IMR-90 (cell line): Measurements from ENCODE around the gene OSBP2. TPM values are rescaled to one million over a fixed set of nuclear protein-coding genes. Genes with fewer than 3 reads are reported as not detected.

ENCODE experiments used
- ATAC-seq: fragments of 200-7000 bp; cut with Tn5 transposase; 2 replicates; pipeline ENCODE4 v1.9.1; 2020; ENCODE audit warnings: low read depth, mild to moderate bottlenecking, moderate library complexity
- BruUV-seq: library from RNA; stranded (reverse); fragments of 400-500 nt; replicated peaks from 2 replicates; lab custom pipeline; 2021; lab: Mats Ljungman, UMichigan
- CTCF ChIA-PET: fragments of 300-600 bp; formaldehyde crosslinking; extraction: SDS; loops from one replicate; lab custom pipeline; 2021; ENCODE audit warnings: antibody characterized with exemption; lab: Yijun Ruan, JAX
- POLR2A ChIA-PET: fragments of 300-600 bp; sonication (Branson Sonifier 250); formaldehyde crosslinking; loops from one replicate; lab custom pipeline; 2022; ENCODE audit warnings: antibody characterized with exemption; ENCODE audit not compliant: unreplicated experiment; lab: Charles Lee
- DNase-seq: peaks from one replicate; pipeline ENCODE4 v3.0.0; 2013
- H2AFZ ChIP-seq: replicated peaks from 2 replicates; pipeline ENCODE3; 2013; ENCODE audit warnings: low read length, mild to moderate bottlenecking; ENCODE audit not compliant: poor library complexity
- H2AK5ac ChIP-seq: 2 replicates; pipeline ENCODE4 v1.6.1; 2013; ENCODE audit warnings: low read depth, low read length, inconsistent platforms
- H2AK9ac ChIP-seq: replicated peaks from 2 replicates; pipeline ENCODE3; 2013; ENCODE audit warnings: mild to moderate bottlenecking, low read depth, low read length, moderate library complexity; ENCODE audit not compliant: poor library complexity
- H2BK120ac ChIP-seq: 2 replicates; pipeline ENCODE4 v1.6.1; 2013; ENCODE audit warnings: low read depth, low read length, inconsistent platforms
- H2BK15ac ChIP-seq: 3 replicates; pipeline ENCODE4 v1.6.1; 2013; ENCODE audit warnings: low read depth, low read length, inconsistent platforms
- H2BK20ac ChIP-seq: 2 replicates; pipeline ENCODE4 v1.6.1; 2013; ENCODE audit warnings: low read depth, mild to moderate bottlenecking, inconsistent platforms, low read length, moderate library complexity
- H2BK5ac ChIP-seq: 2 replicates; pipeline ENCODE4 v1.6.1; 2013; ENCODE audit warnings: mild to moderate bottlenecking, low read depth, low read length, inconsistent platforms; ENCODE audit not compliant: poor library complexity, severe bottlenecking
- H3K14ac ChIP-seq: replicated peaks from 2 replicates; pipeline ENCODE4 v1.6.1; 2013; ENCODE audit warnings: low read depth, low read length, inconsistent platforms
- H3K18ac ChIP-seq: 2 replicates; pipeline ENCODE4 v1.6.1; 2013; ENCODE audit warnings: low read depth, low read length, control low read depth
- H3K23ac ChIP-seq: 2 replicates; pipeline ENCODE4 v1.6.1; 2013; ENCODE audit warnings: low read depth, low read length, inconsistent platforms
- H3K27ac ChIP-seq: 2 replicates; pipeline ENCODE4 v1.5.1; 2013; ENCODE audit warnings: mild to moderate bottlenecking, control low read depth, low read length; ENCODE audit not compliant: insufficient read depth
- H3K27me3 ChIP-seq: 2 replicates; pipeline ENCODE4 v1.6.1; 2013; ENCODE audit warnings: low read length; ENCODE audit not compliant: control insufficient read depth, insufficient read depth
- H3K36me3 ChIP-seq: 2 replicates; pipeline ENCODE4 v1.6.1; 2013; ENCODE audit warnings: low read length, mixed read lengths; ENCODE audit not compliant: control insufficient read depth, insufficient read depth
- H3K4ac ChIP-seq: 2 replicates; pipeline ENCODE4 v1.6.1; 2013; ENCODE audit warnings: low read depth, low read length, inconsistent platforms
- H3K4me1 ChIP-seq: 2 replicates; pipeline ENCODE4 v1.6.1; 2013; ENCODE audit warnings: low read length, mixed read lengths; ENCODE audit not compliant: control insufficient read depth, insufficient read depth
- H3K4me2 ChIP-seq: 2 replicates; pipeline ENCODE4 v1.6.1; 2013; ENCODE audit warnings: low read depth, mild to moderate bottlenecking, control low read depth, low read length, moderate library complexity
- H3K4me3 ChIP-seq: 2 replicates; pipeline ENCODE4 v1.5.1; 2013; ENCODE audit warnings: low read depth, mild to moderate bottlenecking, control low read depth, low read length, moderate library complexity; ENCODE audit not compliant: insufficient read depth
- H3K56ac ChIP-seq: 2 replicates; pipeline ENCODE4 v1.6.1; 2013; ENCODE audit warnings: low read length, inconsistent platforms; ENCODE audit not compliant: insufficient read depth; ENCODE audit errors: extremely low read depth
- H3K79me1 ChIP-seq, 2 experiments: 2 replicates each; pipeline ENCODE4 v1.6.1; 2013; ENCODE audit warnings: low read length in 2 of 2, inconsistent platforms in 1 of 2, low read depth in 1 of 2
- H3K9ac ChIP-seq: 2 replicates; pipeline ENCODE4 v1.6.1; 2013; ENCODE audit warnings: low read depth, low read length, control low read depth
- H3K9me1 ChIP-seq: 2 replicates; pipeline ENCODE4 v1.6.1; 2013; ENCODE audit warnings: low read length, inconsistent platforms; ENCODE audit not compliant: insufficient read depth
- H3K9me3 ChIP-seq: 2 replicates; pipeline ENCODE4 v1.6.1; 2013; ENCODE audit warnings: low read length; ENCODE audit not compliant: control insufficient read depth, insufficient read depth
- H4K20me1 ChIP-seq: 2 replicates; pipeline ENCODE4 v1.6.1; 2013; ENCODE audit warnings: low read length, inconsistent platforms; ENCODE audit not compliant: insufficient read depth
- H4K5ac ChIP-seq: 2 replicates; pipeline ENCODE4 v1.6.1; 2013; ENCODE audit warnings: mild to moderate bottlenecking, low read depth, low read length, control low read depth
- H4K8ac ChIP-seq, 2 experiments: 2 replicates each; pipeline ENCODE4 v1.6.1; 2013; ENCODE audit warnings: low read depth in 2 of 2, low read length in 2 of 2, control low read depth in 1 of 2, inconsistent platforms in 1 of 2
- H4K91ac ChIP-seq: 2 replicates; pipeline ENCODE4 v1.6.1; 2013; ENCODE audit warnings: low read depth, low read length, inconsistent platforms; ENCODE audit not compliant: insufficient read depth
- BHLHE40 ChIP-seq: fragments of 150-350 bp; IDR thresholded peaks from 2 replicates; pipeline ENCODE4 v1.6.1; 2016; ENCODE audit warnings: mild to moderate bottlenecking, low read depth, low read length
- CEBPB ChIP-seq: IDR thresholded peaks from 2 replicates; pipeline ENCODE4 v1.6.1; 2012; ENCODE audit warnings: low read depth, low read length, improper control_type of control experiment
- FOS ChIP-seq: fragments of 150-350 bp; IDR thresholded peaks from 2 replicates; pipeline ENCODE4 v1.6.1; 2016; ENCODE audit warnings: low read depth, low read length
- MAFK ChIP-seq: IDR thresholded peaks from 2 replicates; pipeline ENCODE4 v1.6.1; 2012; ENCODE audit warnings: low read depth, low read length, improper control_type of control experiment
- MAZ ChIP-seq: IDR thresholded peaks from 2 replicates; pipeline ENCODE4 v1.6.1; 2012; ENCODE audit warnings: low read depth, mild to moderate bottlenecking, low read length, improper control_type of control experiment, moderate library complexity, borderline replicate concordance
- MXI1 ChIP-seq: IDR thresholded peaks from 2 replicates; pipeline ENCODE4 v1.6.1; 2012; ENCODE audit warnings: low read depth, mild to moderate bottlenecking, low read length, moderate library complexity, borderline replicate concordance
- POLR2A ChIP-seq: IDR thresholded peaks from 2 replicates; pipeline ENCODE4 v1.6.1; 2012; ENCODE audit warnings: mild to moderate bottlenecking, low read depth, low read length
- RAD21 ChIP-seq: IDR thresholded peaks from 2 replicates; pipeline ENCODE4 v1.6.1; 2012; ENCODE audit warnings: low read length, improper control_type of control experiment
- RCOR1 ChIP-seq: IDR thresholded peaks from 2 replicates; pipeline ENCODE4 v1.6.1; 2012; ENCODE audit warnings: mild to moderate bottlenecking, low read length, improper control_type of control experiment; ENCODE audit not compliant: insufficient replicate concordance
- RFX5 ChIP-seq: IDR thresholded peaks from 2 replicates; pipeline ENCODE4 v1.8.0; 2012; ENCODE audit warnings: low read depth, mild to moderate bottlenecking, low read length, moderate library complexity
- SMC3 ChIP-seq: fragments of 150-350 bp; IDR thresholded peaks from 2 replicates; pipeline ENCODE4 v1.6.1; 2016; ENCODE audit warnings: low read depth, mild to moderate bottlenecking, antibody characterized with exemption, low read length, moderate library complexity
- WGBS, 2 experiments: methylation state at CpG; one replicate each; pipeline versions ENCODE4 v1.1.5 to v1.1.7; 2013; ENCODE audit warnings: missing lambda C conversion rate in 2 of 2; ENCODE audit not compliant: insufficient read length in 1 of 2; ENCODE audit errors: extremely low coverage in 2 of 2; 5-methylcytosine and 5-hydroxymethylcytosine counted together
- dilution Hi-C: fragments of 300-500 bp; cut with HindIII; formaldehyde crosslinking; loops from one replicate; pipeline ENCODE4 v1.14.3; 2018; ENCODE audit warnings: low sequenced_read_pairs; ENCODE audit not compliant: unreplicated experiment
- in situ Hi-C: fragments of 300-500 bp; cut with MboI; formaldehyde crosslinking; loops from 3 replicates; pipeline ENCODE4 v1.14.3; 2019; ENCODE audit warnings: low sequenced_read_pairs, inconsistent platforms, mixed read lengths
- intact Hi-C: fragments of 100-400 bp; cut with micrococcal nuclease; formaldehyde crosslinking; loops from 2 replicates; pipeline ENCODE4 v1.10.0; 2022
- polyA plus RNA-seq, 3 experiments: library from polyadenylated mRNA; depleted of rRNA; stranded (reverse); fragments of >200 nt; gene quantifications; 2 replicates each; pipeline ENCODE4 v1.2.3, GENCODE V29; 2012; ENCODE audit warnings: low replicate concordance in 1 of 3
- total RNA-seq: library from RNA; depleted of rRNA; stranded (reverse); fragments of >200 nt; gene quantifications from 2 replicates; pipeline ENCODE4 v1.2.3, GENCODE V29; 2012
- TF ChIP-seq, protein P1 (sequence below): fragments of 150-350 bp; IDR thresholded peaks from 2 replicates; pipeline ENCODE4 v1.6.1; 2017; ENCODE audit warnings: mild to moderate bottlenecking, antibody characterized with exemption, low read length, low read depth
- TF ChIP-seq, protein P2 (sequence below): conservative IDR thresholded peaks from 2 replicates; pipeline ENCODE4 v1.5.1; 2012; ENCODE audit warnings: mild to moderate bottlenecking, low read depth, low read length, improper control_type of control experiment
- TF ChIP-seq, protein P3 (sequence below): fragments of 150-350 bp; IDR thresholded peaks from 2 replicates; pipeline ENCODE4 v1.6.1; 2016; ENCODE audit warnings: low read depth, mild to moderate bottlenecking, low read length, moderate library complexity, borderline replicate concordance

OSBP2 gene
- total and polyA plus RNA-seq, 2 of the 4 experiments (the other 2 are of a cell fraction): 1.8 to 2.2 TPM

DNA sequence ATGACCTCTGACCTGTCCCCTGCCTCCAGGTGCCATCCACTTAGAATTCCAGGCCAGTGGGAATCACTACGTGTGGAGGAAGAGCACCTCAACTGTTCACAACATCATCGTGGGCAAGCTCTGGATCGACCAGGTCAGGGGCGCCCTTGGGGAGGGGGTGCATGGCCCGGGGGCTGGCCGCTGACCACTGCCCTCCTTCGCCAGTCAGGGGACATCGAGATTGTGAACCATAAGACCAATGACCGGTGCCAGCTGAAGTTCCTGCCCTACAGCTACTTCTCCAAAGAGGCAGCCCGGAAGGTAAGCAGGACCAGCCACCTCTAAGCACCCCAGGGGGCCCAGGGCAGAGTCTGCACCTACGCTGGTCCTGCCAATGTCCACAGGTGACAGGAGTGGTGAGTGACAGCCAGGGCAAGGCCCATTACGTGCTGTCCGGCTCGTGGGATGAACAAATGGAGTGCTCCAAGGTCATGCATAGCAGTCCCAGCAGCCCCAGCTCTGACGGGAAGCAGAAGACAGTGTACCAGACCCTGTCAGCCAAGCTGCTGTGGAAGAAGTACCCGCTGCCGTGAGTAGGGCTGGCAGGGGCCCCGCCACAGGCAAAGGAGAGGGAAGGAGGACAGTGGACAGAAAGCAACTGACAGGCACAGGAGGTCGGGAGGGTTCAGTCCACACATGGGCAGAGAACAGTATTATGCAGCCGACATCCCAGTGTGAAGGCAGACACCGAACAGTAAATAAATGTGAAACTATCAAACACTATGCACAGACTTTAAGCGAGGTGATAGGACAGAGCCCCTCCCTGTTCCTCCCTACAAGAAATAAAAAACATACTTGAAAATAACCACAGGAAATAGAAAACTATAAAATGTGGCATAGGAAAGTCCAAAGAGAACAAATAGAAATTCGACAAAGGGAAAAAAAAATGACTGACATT, 199.0 kb downstream of the OSBP2 start:
- no peak overlapping the region for H2BK20ac ChIP-seq
- H3K4me2 ChIP-seq: no peak overlapping the region
- H2BK5ac ChIP-seq: no peak overlapping the region
- dilution Hi-C loops: no loop called here
- intact Hi-C loops: no loop called here
- H3K79me1 ChIP-seq: no peaks in the 10 kb centered on the region
- H3K14ac ChIP-seq: no peak overlapping the region
- H3K27ac ChIP-seq: no peak overlapping the region
- no peaks in the 10 kb centered on the region for H3K9me1 ChIP-seq
- H2BK120ac ChIP-seq: no peak overlapping the region
- H3K27me3 ChIP-seq: no peaks in the 10 kb centered on the region
- no peak overlapping the region for H4K5ac ChIP-seq
- no peak overlapping the region for H3K4ac ChIP-seq
- H3K9ac ChIP-seq: no peak overlapping the region
- BruUV-seq: no TSS peak
- H3K18ac ChIP-seq: no peak overlapping the region
- POLR2A ChIA-PET: no interaction called here
- no peak overlapping the region for H3K4me3 ChIP-seq
- no peaks in the 10 kb centered on the region for H3K36me3 ChIP-seq
- H3K9me3 ChIP-seq: no peaks in the 10 kb centered on the region
- no peak overlapping the region for H2BK15ac ChIP-seq
- H2AK5ac ChIP-seq: no peak overlapping the region
- no peak overlapping the region for H4K8ac ChIP-seq
- CTCF ChIA-PET: interaction anchor here (0.6 kb wide), 1 partner anchor 289 kb away, joined by 3 read pairs; no protein-coding TSS in a partner anchor
- in situ Hi-C loops: no loop called here
- H4K20me1 ChIP-seq: 0 out of 2 replicates have a peak, but pooled peaks cover 3% of the 10 kb centered on the region
- DNase-seq (no peak), ATAC-seq (no peak)
- H2AFZ ChIP-seq: no peak overlapping the region
- H2AK9ac ChIP-seq: no peak overlapping the region
- H3K56ac ChIP-seq: no peak overlapping the region
- no peak overlapping the region for H4K91ac ChIP-seq
- no peak overlapping the region for H3K23ac ChIP-seq
- 76% methylated on average over 8 of the region's 23 CpGs; no CpG with 5 or more reads in 1 of the 2 experiments for WGBS, 2 experiments
- H3K4me1 ChIP-seq: no peaks in the 10 kb centered on the region
- TF ChIP-seq RAD21: no peak
- TF ChIP-seq CEBPB: no peak
- TF ChIP-seq FOS: no peak
- TF ChIP-seq RFX5: no peak
- no peak for TF ChIP-seq MAFK
- TF ChIP-seq MXI1: no peak
- TF ChIP-seq, protein P1, sequence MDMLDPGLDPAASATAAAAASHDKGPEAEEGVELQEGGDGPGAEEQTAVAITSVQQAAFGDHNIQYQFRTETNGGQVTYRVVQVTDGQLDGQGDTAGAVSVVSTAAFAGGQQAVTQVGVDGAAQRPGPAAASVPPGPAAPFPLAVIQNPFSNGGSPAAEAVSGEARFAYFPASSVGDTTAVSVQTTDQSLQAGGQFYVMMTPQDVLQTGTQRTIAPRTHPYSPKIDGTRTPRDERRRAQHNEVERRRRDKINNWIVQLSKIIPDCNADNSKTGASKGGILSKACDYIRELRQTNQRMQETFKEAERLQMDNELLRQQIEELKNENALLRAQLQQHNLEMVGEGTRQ: no peak
- no peak for TF ChIP-seq POLR2A
- TF ChIP-seq, protein P2, sequence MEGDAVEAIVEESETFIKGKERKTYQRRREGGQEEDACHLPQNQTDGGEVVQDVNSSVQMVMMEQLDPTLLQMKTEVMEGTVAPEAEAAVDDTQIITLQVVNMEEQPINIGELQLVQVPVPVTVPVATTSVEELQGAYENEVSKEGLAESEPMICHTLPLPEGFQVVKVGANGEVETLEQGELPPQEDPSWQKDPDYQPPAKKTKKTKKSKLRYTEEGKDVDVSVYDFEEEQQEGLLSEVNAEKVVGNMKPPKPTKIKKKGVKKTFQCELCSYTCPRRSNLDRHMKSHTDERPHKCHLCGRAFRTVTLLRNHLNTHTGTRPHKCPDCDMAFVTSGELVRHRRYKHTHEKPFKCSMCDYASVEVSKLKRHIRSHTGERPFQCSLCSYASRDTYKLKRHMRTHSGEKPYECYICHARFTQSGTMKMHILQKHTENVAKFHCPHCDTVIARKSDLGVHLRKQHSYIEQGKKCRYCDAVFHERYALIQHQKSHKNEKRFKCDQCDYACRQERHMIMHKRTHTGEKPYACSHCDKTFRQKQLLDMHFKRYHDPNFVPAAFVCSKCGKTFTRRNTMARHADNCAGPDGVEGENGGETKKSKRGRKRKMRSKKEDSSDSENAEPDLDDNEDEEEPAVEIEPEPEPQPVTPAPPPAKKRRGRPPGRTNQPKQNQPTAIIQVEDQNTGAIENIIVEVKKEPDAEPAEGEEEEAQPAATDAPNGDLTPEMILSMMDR: no peak
- TF ChIP-seq, protein P3, sequence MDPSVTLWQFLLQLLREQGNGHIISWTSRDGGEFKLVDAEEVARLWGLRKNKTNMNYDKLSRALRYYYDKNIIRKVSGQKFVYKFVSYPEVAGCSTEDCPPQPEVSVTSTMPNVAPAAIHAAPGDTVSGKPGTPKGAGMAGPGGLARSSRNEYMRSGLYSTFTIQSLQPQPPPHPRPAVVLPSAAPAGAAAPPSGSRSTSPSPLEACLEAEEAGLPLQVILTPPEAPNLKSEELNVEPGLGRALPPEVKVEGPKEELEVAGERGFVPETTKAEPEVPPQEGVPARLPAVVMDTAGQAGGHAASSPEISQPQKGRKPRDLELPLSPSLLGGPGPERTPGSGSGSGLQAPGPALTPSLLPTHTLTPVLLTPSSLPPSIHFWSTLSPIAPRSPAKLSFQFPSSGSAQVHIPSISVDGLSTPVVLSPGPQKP: no peak
- no peak for TF ChIP-seq SMC3
- TF ChIP-seq RCOR1: no peak
- no peak for TF ChIP-seq MAZ
- TF ChIP-seq BHLHE40: no peak
